HG03196 (cell line): Measurements from ENCODE around the gene SH3PXD2B.
"Not testable (repeated sequence)": the region's sequence is repeated elsewhere in the genome, so short reads cannot be mapped to it uniquely, and the experiment has no call there.

Source experiments
- ATAC-seq: cut with Tn5 transposase; IDR thresholded peaks from one replicate; pipeline ENCODE4 v1.9.1; 2021; ENCODE audit not compliant: unreplicated experiment

The SH3PXD2B gene

DNA sequence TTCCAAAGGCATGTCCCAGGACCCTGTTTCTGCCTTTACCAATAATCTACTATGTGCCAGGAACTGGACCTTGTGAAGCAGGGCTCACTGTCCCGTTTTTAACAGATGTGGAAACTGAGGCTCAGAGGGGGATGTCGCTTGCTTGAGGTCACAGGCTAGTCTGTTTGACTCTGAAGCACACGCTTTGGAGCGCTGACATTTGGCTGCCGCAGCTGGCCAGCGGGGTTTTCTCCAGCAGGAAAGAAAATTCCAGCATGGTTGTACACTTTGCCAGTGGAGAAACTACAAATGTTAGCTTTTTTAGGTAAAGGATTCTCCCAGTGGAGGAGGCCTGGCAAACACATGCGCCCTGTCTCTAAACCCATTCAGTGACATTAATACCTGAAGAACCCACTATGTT is 50.5 kb downstream of the SH3PXD2B start:
- no peak for ATAC-seq

DNA sequence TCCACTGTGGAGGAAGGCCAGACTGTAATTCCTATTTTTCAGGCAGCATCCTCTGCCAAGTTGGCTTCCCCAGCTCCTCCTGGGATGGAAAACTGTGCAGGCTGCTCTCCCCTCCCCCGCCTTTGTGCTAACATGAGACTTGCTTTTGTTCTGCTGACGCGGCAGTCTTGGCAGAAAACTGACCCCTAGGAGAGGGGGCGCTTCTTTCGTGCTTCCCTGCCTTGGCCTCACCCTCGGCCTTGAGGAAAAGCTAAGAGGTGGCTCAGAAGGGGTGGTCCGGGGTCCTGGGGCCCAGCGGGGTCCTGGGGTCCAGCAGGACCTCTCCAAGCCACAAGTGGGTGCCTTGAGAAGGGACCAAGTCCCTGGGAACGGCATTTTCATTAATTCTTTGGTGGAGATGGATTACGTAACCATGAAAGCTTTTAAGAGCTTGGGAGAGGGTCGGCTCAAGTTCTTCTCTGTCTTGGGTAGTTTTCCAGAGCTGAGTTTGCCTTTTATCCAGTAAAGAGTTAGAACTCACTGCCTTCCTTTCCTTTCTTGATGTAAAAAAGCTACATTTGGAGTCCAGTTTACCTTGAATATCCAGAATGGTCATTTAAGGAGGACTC is 51.0 kb downstream of the SH3PXD2B start:
- no peak for ATAC-seq

DNA sequence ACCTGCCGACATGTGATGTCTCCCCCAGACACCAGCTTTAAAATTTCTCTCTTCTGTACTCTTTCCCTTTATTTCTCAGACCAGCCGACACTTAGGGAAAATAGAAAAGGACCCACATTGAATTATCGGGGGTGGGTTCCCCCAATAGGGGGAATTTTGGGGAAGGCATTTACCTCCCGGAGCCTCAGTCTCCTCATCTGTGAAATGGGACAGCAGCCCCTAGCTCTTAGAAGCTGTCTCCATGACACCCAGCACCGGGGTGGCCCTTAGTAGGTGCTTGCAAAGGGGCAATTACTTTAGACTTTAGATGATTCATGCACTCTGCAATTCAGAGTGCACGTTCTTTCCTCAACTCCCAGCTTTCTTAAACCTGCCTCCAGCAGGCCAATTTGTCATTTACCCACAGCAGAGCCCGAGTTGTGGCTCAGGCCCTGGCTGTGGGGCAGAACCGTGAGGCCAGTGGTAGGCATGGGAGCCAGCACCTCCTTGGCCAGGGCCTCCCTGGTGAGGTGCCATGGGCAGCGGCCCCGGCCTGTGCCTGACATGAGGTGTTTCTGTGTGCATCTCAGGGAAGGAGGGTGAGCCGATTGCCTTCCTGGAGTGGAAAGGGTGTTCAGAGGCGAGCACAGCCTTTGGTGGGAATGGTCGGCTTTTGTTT is 51.7 kb downstream of the SH3PXD2B start:
- ATAC-seq = no peak

DNA sequence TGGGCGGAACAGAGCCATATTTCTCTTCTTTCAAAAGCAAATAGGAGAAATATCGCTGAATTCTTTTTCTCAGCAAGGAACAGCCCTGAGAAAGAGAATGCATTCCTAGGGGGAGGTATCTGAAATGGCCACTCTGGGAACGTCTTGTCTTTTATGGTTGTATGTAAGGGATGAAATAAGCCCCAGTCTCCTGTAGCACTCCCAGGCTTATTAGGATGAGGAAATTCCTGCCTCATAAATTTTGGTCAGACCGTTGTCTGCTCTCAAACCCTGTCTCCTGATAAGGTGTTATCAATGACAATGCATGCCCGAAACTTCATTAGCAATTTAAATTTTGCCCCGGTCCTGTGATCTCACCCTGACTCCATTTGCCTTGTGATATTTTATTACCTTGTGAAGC is 52.3 kb downstream of the SH3PXD2B start:
- not testable (repeated sequence) for ATAC-seq

DNA sequence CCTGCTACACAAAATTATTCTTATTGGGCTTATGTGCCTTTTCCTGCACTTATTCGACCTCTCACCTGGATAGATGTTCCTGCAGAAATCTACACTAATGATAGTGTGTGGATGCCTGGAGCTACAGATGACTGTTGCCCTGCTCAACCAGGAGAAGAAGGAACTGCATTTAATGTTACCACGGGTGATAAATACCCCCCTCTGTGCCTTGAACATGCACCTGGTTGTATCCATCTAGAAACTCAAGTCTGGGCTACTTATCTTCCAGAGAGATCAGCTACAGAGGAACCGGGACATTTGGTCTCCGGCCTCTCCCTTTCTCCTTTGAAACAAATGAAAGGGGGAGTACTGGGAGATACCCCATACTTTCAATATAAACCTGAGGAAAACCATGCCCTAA is 54.5 kb downstream of the SH3PXD2B start:
- ATAC-seq = no peak

DNA sequence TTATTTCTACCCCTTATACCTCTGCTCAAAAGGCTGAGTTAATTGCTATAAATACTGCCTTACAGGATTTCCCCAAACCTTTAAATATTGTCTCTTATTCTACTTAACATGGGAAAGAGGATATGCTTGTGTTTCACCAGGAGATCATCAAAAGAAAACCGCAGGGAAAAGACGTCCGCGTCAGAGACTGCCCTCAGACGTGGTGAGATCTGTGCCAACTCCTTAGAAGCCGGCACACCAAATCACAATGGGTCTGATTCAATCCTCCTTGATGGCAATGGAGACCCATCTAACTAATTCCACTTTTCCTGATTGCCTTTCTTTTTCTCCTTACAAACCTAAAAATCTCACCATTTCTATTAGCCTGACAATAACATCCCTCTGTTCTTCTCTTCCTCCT is 55.0 kb downstream of the SH3PXD2B start:
- no peak for ATAC-seq

DNA sequence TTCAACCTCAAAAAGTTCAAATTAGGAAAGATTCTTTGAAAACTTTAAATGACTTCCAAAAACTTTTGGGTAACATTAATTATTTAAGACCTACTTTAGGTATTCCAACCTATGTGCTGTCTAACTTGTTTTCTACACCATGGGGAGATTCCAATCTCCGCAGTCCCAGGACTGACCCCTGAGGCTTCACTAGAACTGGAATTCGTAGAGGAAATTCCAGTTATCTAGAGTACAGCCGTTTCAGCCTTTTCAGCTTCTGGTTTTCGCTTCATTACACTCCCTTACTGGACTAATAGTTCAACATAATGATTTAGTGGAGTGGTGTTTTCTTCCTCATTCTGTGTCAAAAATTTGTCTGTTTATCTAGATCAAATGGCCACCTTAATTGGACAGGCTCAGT is 55.7 kb downstream of the SH3PXD2B start:
- not testable (repeated sequence) for ATAC-seq

DNA sequence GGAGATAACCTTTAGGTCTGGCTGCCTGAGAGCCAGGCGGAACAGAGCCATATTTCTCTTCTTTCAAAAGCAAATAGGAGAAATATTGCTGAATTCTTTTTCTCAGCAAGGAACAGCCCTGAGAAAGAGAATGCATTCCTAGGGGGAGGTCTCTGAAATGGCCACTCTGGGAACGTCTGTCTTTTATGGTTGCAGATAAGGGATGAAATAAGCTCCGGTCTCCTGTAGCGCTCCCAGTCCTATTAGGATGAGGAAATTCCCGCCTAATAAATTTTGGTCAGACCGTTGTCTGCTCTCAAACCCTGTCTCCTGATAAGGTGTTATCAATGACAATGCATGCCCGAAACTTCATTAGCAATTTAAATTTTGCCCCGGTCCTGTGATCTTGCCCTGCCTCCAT is 57.3 kb downstream of the SH3PXD2B start:
- not testable (repeated sequence) for ATAC-seq

DNA sequence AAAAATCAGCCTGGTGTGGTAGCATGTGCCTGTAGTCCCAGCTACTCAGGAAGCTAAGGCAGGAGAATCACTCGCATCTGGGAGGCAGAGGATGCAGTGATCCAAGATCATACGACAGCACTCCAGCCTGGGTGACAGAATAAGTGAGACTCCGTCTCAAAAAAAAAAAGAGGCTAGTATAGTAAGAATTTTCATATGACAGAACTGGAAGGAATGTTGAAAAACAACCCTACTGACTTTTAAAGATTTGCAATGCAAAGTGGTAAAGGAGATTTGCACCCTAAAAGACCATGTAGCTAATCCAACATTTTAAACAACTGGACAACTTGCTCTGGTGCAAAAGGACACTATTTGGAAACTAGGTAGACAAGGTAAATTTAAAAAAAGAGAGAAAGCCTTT is 58.1 kb downstream of the SH3PXD2B start:
- no peak for ATAC-seq

DNA sequence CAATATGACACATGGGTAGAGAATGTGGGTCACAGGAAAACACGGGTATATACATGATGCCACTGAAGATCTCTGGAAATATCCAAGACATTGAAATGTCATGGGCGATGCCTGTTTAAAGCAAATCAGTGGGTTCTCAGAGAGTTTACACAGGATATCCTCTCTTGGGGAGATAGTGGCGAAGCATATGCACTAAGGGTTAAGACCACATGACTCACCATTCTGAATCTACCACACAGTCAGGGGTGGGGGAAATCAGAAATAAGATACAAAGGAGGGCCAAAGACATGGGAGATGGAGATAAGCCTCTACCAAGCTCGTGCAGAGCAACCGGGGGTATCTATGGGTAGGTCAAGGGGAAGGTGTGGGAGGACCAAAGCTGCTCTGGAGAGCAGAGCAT is 58.8 kb downstream of the SH3PXD2B start:
- ATAC-seq = no peak

DNA sequence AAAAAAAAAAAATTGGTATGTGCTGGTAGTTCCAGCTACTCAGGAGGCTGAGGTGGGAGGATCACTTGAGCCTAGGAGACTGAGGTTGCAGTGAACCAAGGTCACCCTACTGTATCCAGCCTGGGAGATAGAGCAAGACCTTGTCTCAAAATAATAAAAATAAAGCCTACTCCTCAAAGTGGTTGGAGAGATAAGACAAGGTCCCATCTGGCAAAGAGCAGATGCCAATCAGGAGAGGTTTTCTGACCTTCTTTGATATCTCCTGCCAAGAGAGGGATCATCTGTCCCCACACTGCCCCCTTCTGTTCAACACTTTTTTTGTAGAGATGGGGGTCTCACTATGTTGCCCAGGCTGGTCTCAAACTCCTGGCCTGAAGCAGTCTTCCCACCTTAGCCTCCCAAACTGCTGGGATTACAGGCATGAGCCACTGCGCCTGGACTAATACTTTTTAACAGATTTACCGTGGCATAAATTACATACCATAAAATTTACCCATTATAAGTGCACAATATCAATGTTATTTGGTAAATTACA is 64.7 kb downstream of the SH3PXD2B start:
- no peak for ATAC-seq

DNA sequence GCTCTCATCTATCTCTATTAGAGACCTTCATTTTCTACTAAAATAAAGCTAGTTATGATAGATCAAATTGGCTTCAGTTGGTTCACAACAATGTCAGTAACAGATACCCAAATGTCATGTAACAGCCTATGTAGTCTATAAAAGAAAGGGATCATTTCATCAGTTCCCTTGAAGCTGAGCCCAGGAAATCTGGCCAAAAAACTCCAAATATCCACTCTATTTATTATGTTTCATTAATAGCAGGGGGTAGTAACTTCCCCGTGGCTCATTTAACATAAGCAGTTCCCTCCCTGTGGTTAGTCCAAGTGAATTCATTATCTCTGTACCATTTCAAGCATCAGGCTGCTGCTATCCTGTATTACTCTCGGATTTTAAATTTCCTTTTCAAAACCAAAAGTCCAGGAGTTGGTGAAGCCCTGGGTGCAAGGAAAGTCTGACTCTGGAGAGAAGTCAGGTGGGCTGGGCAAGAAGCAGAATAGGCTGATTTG is 66.0 kb downstream of the SH3PXD2B start:
- no peak for ATAC-seq

DNA sequence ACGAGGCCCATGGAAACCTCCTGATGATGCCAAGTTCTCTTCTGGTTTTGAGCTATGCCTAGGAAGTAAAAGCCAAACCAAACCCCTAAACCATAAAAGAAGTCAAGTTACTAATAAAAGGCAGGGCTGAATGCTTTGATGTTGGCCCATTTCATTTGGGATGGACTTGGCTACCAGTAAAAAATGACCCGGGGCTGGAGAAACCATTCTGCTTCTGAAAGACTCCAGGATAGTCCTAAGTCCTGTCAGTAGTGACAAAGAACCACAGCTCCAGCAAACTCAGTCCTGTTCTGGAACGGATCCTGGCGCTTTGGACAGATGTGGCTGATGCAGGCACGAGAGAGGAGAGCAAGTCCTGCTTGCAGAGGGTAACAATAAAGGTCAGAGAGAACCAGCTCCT is 68.6 kb downstream of the SH3PXD2B start:
- ATAC-seq = no peak

DNA sequence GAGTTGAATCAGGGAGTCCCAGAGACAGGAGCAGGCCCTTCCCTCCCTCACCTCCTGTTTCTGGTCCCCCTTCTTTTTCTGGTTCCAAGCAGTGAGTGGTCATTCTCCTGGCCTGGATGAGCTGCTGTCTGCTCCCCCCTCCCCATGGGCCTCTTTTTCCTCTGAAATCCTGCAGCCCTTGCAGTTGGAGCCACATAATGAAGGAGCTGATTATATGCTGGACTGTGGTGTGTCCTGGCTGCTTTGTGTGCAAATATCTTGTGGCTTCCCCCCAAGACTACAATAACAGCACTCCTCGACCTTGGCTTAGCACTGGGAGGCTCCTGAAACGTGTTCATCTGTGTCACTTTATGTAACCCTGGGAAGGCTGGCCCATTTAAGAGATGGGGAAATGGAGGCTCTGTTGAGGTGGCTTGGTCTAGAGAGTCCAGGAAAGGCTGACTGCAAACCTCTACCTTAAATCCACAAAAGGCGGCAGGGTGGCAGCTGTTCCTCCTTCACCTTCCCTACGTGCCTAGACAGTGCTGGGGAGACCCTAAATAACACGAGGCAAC is 69.2 kb downstream of the SH3PXD2B start:
- ATAC-seq = no peak

DNA sequence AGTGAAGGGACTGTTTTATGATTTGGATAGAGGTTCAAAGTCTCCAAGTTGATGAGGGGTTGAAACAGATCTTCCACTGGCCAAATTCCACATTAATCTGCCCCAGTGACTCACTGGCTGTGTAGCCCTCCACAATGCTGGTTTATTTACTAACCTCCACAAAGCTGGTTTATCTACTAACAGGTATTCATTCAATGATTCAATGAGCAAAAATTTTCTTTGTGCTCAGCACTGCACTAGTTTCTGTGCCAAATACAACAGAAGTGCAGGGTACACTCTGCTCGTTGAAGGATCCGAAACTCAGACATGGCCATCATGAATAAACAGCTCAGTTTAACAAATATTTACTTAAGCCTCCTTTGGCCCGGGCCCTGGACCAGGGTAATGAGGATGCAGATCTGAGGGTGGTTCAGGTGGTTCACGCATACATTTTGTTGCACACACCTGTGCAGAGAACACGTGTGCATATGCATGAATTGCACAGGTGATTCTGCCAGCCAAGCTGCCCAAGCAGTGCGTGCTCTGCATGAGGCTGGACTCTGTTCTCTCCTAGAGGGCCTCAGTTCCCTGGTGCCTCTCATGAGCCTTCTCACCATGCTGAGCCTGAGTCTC is 71.0 kb downstream of the SH3PXD2B start:
- no peak for ATAC-seq

DNA sequence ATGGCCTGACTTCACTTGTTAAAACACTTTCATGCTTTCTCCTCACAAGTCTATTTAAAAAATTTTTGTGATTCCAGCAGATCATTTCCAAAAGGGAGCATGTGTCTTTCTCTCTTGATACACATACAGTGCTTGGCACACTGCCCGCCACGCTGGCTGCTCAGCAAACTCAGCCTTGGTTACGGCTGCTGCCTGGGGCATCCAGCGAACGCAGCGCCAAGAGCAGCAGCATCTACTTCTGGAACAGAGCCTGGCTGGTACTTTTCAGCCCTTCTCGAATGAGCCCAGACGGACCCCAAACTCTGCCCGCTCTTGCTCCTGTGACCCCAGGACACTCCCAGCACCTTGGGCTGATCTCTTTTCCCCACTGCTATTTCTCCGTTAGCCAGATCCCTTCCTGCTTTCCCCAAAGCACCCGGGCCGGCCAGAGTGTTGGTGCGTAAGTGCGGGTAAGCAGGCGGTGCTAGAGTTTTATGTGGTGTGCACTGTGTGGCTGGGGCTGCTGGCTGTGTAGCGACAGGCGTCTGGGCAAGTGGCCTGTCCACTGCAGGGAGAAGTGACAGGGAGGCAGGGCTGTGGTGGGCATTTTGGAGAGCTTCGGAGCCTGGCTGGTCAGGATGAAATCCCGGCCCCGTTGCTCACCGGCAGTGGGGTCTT is 73.2 kb downstream of the SH3PXD2B start:
- no peak for ATAC-seq

DNA sequence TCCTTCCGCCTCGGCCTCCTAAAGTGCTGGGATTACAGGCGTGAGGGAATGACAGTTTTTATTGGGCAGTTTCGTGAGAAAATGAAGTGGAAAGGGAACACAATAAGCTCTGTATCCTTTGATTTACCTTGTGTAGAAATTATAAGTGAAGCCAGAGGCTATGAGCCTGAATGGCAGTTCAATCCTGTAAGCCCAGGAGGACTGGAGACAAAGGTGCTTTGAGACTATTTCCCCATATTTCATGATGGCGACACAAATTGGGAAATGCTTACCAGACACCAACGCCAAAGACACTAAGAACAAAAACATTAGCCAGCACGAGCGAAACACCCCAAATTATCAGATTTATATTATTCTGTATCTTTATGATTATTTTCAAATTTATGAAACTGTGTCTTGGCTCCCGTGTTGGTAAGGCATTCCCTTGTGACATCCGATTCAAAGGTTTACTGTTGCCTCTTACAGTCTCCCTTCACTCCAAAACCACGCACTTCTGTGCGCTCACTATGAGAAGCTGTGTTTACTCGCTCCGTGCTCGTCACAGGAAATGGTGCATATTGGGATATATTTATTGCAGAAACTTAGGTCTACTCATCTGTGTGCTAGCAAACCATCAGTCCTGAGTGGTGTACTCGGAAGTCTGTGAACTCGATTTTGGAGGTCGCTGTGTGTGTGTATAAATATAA is 73.9 kb downstream of the SH3PXD2B start:
- ATAC-seq = no peak

DNA sequence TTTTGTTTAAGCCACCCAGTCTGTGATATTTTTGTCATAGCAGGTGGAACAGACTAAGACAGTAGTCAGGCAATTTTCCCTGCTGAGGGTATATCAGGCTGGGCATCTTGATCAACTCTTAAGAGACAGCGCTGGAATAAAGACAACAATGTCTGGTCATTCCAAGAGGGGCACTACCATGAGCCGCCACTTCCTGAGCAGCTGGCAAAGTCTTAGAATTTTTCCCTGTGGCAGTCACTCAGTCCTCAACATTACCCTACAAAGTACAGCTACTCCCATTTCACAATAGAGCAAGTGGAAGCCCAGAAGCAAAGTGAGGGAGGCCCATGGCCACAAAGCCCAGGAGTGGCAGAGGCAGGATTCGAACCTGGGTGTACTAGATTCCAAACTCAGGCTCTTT is 74.8 kb downstream of the SH3PXD2B start:
- ATAC-seq = no peak

DNA sequence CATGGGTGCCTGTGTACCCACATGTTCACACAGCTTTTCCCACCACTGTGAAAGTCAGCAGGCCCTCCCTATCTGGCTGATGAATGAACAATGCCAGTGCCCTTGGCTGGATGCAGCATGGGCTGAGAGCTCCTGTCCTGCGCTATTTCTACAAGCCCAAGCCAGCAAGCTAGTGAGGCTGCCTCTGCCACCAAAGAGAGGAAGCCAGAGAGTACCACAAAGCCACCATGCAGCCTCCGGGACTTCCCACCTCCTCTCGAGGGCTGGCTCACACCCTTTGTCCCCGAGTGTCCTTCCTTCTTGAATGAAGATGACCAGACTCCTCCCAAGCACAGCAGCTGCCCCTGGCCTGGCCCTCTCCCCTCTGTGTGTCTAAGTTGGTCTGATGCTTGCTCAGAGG is 76.5 kb downstream of the SH3PXD2B start:
- no peak for ATAC-seq

DNA sequence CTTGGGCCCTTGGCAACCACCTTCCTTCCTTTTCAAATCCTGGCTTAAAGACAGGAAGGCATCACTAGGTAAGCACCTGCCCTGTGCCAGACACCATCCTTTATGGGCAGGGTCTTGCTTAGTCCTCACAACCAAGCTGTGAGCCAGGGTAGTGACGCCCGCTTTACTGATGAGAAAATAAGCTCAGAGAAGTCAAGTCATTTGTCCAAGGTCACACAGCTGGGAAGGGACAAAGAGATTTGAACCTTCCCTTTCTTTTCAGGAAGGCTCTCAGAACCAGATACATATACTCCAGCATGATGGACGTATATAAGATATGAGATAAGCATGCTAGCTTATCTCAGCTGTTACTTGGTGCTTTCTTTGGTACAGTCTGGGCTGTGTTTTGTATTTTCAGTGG is 76.9 kb downstream of the SH3PXD2B start:
- no peak for ATAC-seq

DNA sequence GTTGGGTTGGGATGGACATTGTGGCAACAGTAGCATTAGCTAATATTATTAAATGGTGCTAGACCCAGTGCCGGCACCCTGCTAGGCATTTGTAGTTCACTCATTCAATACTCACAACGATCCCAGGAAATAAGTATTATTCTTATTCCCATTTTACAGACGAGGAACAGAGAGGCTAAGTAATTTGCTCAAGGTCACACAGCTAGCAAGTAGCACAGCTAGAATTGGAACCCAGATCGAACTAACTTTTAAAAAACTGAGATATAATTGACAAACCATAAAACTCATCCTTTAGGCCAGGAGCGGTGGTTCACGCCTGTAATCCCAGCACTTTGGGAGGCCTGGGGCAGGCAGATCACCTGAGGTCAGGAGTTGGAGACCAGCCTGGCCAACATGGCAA is 79.5 kb downstream of the SH3PXD2B start:
- ATAC-seq = no peak
